Subcutaneous preadipocyte (primary cell): ENCODE measurements around the gene TMCC2. TPM values are rescaled to one million over a fixed set of nuclear protein-coding genes. Genes with fewer than 3 reads are reported as not detected.

Experiments used
- total RNA-seq: library from RNA; depleted of rRNA; stranded (reverse); fragments of >200 nt; gene quantifications from 2 replicates; pipeline ENCODE4 v1.2.3, GENCODE V29; 2012

TMCC2 gene, protein sequence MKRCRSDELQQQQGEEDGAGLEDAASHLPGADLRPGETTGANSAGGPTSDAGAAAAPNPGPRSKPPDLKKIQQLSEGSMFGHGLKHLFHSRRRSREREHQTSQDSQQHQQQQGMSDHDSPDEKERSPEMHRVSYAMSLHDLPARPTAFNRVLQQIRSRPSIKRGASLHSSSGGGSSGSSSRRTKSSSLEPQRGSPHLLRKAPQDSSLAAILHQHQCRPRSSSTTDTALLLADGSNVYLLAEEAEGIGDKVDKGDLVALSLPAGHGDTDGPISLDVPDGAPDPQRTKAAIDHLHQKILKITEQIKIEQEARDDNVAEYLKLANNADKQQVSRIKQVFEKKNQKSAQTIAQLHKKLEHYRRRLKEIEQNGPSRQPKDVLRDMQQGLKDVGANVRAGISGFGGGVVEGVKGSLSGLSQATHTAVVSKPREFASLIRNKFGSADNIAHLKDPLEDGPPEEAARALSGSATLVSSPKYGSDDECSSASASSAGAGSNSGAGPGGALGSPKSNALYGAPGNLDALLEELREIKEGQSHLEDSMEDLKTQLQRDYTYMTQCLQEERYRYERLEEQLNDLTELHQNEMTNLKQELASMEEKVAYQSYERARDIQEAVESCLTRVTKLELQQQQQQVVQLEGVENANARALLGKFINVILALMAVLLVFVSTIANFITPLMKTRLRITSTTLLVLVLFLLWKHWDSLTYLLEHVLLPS
- 1.1 and 2.5 TPM in 2 replicates for total RNA-seq

DNA sequence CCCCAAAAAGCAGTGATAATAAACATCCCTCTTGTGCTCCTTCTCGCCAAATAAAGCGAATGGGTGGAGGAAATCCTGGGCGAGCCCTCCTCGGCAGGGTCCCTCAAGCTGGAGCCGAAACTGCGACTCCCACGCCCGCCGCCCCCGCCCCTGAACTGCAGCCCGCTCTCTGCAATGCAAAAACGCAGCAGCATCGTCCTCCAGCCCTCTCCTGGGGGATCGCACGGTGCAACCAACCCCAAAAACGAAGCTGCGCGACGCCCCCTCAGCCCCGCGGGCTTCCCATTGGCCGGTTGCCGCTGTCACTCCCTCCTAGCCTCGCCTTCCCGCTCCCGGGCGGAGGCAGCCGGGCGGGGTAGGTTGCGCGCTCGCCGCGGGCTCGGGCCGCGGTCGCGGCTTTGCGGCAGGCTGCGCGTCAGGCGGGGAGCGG lies at the start of gene TMCC2:
Gene TMCC2 (plus strand): TSS at position 363 of the 430 bp plus-strand sequence. CDS start 619 bp downstream, outside the sequence.

DNA sequence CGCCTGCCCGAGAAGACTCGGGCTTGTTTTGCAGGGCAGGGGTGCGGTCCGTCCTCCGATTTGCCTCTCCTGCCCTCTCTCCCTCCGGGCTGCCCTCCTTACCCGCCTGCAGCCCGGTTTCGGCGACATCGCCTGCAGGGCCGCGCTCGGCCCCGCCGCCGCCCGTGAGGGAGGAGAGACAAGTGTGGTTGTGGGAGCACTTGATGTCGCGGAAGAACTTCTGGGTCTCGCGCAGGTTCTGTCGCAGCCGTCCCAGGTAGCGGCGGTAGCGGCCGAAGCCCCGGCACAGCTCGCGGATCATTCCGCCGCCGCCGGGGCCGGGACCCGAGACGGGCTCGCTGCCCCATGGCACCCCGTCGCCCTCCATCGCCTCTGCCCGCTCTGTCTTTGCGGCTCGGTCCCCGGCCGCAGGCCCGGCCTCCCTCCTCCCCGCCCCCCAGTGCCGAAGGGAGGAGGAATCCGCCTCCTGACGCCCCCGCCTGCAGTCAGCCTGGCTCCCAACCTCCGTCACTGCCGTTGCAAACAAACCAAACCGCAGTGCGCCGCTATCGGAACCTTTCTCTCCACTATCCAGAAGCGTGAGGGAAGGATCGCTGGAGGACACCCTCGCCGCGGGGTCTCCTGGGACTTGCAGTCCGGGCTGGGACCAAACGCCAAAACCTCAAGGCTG lies 16.4 kb upstream of the TMCC2 start, which contains the start of gene DSTYK:
Gene DSTYK (minus strand): TSS at position 534 of the 670 bp plus-strand sequence. CDS start 167 bp downstream, at position 367.

DNA sequence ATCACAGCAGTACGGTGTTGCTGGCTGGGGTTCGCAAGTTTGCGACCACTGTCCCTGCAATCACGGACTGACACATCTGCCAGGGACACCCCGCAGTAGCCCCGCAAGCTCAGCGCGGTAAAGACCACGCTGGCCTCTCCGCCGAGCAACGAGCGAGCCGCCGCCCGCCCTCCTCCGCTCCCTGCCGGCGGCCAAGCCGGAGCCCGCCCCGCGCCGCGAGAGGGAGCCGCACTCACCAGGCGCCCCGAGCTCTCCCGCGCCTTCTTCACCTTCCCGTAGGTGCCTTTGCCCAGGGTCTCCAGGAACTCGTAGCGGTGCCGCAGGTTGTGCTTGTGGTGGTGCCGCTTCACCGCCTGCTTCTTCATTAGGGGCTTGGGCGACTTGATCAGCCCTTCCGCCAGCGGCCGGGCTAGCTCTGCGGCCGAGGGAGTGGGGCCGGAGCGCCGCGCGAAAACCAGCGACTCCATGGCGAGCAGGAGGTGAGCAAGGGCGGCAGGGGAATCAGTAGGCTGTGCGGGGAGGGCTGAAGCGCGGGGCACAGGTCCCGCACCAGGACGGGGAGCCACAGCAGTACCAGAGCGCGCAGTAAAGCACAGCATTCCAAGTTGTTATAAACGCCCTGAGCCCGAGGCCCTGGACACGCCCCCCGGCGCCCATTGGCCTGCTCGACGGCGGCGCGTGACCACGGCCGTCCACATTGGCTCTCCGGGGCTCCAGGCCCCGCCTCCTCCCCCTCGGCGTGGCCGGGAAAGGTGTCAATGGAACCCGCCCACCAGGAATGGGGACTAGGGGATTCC lies 93.6 kb downstream of the TMCC2 start, which contains the start of gene NUAK2:
Gene NUAK2 (minus strand): TSS at position 584 of the 797 bp plus-strand sequence. CDS start 117 bp downstream, at position 467.

Other genes with a start within 250 kb of the TMCC2 start
- gene CNTN2, start 184.7 kb upstream of the TMCC2 start, total RNA-seq: not detected in 2 replicates
- gene TMEM81, start 143.5 kb upstream of the TMCC2 start, total RNA-seq: 1.5 and 2.0 TPM in 2 replicates
- gene RBBP5, start 106.0 kb upstream of the TMCC2 start, total RNA-seq: 13.6 and 18.4 TPM in 2 replicates
- gene DSTYK, start 16.2 kb upstream of the TMCC2 start, total RNA-seq: 10.7 and 10.9 TPM in 2 replicates
- 0.37 and 1.2 TPM in 2 replicates for gene NUAK2, start 93.8 kb downstream of the TMCC2 start, total RNA-seq
- not detected in 2 replicates for gene KLHDC8A, start 129.0 kb downstream of the TMCC2 start, total RNA-seq
- not detected in 2 replicates for gene LEMD1, start 194.1 kb downstream of the TMCC2 start, total RNA-seq
- under 0.01 TPM in 1 of 2 replicates, not detected in the other for gene BLACAT1, start 228.1 kb downstream of the TMCC2 start, total RNA-seq